GM12865 (cell line): ENCODE results near the gene CIITA.

Source experiments
- DNase-seq: peaks from one replicate; pipeline ENCODE4 v3.0.0; 2010; ENCODE audit warnings: low read depth
- H3K4me3 ChIP-seq: 2 replicates; pipeline ENCODE4 v1.5.1; 2011; ENCODE audit warnings: mild to moderate bottlenecking, low read depth, low read length, control low read depth
- TF ChIP-seq, protein P1 (sequence below): IDR thresholded peaks from 2 replicates; pipeline ENCODE4 v1.5.1; 2011; ENCODE audit warnings: low read length, control low read depth, low read depth, inconsistent platforms; ENCODE audit not compliant: insufficient read depth; ENCODE audit errors: missing control alignments

Gene CIITA

DNA sequence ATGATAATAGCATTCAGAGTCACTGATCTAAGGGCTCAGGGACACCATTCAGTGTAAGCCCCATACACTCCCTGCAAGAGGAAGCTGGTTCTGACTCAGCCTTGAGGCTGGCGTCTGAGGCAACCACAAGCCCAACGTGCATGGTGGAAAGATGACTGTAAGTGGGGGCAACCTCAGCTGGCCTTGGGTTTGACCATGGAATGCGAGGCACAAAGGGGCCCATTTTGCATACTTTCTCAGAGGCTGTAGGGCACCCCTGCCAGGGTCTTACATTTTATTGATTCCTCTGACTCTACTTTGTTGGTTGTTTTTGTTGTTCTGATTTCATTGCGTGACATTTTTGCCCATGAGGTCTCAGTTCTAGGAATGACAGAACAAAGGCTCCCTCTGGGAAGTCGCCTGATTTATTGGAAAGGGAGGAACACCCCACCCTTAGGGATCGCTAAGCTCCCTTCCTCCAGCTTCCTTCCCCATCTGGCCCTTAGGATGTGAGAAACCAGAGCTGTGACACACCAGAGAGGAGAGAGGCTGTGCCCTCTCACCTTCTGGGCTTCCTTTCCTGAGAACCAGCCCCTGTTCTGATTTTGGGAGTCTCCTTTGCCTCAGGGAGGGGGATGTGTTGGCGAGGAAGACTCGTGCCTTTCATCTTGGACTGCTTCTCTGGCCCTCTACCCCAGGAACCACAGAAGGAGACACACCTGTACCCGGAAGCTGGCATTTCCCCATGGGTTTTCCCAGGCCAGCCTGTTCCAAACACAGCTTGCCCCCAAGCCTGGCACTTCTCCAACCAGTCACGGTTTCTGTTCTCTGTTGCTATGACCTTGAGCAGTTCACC, 5.6 kb upstream of the CIITA start:
- DNase-seq, result peak; percentile 92
- TF ChIP-seq, protein P1, sequence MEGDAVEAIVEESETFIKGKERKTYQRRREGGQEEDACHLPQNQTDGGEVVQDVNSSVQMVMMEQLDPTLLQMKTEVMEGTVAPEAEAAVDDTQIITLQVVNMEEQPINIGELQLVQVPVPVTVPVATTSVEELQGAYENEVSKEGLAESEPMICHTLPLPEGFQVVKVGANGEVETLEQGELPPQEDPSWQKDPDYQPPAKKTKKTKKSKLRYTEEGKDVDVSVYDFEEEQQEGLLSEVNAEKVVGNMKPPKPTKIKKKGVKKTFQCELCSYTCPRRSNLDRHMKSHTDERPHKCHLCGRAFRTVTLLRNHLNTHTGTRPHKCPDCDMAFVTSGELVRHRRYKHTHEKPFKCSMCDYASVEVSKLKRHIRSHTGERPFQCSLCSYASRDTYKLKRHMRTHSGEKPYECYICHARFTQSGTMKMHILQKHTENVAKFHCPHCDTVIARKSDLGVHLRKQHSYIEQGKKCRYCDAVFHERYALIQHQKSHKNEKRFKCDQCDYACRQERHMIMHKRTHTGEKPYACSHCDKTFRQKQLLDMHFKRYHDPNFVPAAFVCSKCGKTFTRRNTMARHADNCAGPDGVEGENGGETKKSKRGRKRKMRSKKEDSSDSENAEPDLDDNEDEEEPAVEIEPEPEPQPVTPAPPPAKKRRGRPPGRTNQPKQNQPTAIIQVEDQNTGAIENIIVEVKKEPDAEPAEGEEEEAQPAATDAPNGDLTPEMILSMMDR, result no peak
- H3K4me3 ChIP-seq, result no peak overlapping the region

DNA sequence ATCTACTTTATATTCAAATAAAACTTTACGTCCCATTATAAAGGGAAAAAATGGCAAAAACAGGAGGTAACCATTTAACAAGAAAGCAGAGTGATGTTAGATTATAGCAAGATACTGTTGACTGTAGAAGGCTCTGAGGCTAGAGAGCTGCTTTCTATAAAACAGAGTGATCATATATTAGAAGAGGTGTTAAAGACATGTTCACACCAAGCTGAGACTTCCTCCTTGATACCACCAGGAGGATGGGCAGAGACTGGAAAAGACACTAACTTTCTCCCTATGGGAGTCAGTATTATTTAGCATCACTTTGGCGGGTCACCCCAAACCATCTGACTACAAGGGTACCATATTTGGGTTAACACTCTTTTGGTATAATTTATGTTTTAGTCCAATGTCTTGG, 687 bp upstream of the CIITA start:
- peak overlapping the region; percentile 5; the same call in 1 of the 2 replicates for H3K4me3 ChIP-seq
- TF ChIP-seq, protein P1, result no peak
- peak; percentile 26 for DNase-seq

DNA sequence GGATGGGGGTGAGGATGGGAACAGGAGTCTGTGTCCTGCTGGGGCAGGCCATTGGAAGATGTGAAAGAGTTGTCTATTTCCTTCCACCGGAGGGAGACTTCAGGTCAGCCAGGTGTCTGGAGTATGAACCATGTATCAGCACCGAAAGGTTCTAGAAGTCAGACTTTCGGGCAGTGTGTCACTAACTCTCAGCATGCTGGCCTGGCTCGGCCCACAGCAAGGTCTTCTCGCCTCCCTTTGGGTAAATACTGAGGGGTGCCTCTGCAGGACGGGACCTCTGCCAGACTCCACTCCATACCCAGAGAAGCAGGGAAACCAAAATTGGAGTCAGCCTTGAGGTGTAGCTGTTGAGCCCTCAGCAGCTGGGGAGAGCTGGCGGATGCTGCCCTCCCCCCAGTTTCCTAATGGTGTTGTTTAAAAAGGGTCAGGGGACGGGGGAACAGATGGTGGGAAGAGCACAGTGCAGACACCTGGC, 507 bp downstream of the CIITA start:
- H3K4me3 ChIP-seq, result peak overlapping the region; percentile 66
- TF ChIP-seq, protein P1, result no peak
- peak; percentile 76 for DNase-seq

DNA sequence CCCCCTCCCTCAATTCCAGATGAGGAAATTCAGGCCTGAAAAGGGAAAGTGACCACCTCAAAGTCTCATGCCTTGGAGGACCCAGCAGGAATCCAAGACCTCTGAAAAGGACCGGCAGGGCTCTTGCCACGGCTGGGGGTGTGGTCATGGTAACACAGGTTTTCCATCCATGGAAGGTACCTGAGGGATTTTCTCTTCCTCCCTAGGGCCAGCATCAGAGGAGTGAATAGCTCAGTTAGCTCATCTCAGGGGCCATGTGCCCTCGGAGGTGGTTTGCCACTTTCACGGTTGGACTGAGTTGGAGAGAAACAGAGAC, 1.3 kb downstream of the CIITA start:
- peak overlapping the region; percentile 66 for H3K4me3 ChIP-seq

DNA sequence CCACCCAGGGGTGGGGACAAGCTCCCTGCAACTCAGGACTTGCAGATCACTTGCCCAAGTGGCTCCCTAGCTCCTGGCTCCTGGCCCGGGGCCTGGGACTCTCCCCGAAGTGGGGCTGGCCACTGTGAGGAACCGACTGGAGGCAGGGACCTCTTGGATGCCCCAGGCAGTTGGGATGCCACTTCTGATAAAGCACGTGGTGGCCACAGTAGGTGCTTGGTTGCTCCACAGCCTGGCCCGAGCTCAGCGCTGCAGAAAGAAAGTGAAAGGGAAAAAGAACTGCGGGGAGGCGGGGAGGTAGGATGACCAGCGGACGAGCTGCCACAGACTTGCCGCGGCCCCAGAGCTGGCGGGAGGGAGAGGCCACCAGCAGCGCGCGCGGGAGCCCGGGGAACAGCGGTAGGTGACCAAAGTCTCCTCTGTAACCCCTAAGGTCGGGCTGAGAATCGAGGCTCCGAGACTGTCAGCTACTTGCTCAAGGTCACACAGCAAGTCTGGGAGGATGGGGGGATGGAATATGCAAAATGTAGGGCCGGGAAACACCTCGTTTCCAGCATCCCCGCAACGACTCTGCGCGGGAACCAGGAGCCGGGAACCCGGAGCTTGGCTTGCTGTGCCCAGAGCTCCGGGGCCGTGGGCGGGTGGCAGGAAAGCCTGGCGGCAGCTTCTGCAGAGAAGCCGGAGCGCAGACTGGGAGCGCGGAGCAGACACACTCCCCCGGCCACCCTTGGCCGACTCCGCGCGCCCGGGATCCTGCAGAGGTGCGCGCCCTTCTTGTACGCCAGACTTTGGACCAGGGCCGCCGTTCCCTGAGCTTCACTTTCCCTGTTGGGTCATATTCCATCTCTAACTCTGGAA, 1.9 kb downstream of the CIITA start:
- H3K4me3 ChIP-seq, result peak overlapping the region; percentile 66
- DNase-seq, result peak; percentile 81
- TF ChIP-seq, protein P1, result no peak

More for the DNA sequence above, 1.3 kb downstream of the CIITA start:
- TF ChIP-seq, protein P1, result no peak
- DNase-seq, result no peak

DNA sequence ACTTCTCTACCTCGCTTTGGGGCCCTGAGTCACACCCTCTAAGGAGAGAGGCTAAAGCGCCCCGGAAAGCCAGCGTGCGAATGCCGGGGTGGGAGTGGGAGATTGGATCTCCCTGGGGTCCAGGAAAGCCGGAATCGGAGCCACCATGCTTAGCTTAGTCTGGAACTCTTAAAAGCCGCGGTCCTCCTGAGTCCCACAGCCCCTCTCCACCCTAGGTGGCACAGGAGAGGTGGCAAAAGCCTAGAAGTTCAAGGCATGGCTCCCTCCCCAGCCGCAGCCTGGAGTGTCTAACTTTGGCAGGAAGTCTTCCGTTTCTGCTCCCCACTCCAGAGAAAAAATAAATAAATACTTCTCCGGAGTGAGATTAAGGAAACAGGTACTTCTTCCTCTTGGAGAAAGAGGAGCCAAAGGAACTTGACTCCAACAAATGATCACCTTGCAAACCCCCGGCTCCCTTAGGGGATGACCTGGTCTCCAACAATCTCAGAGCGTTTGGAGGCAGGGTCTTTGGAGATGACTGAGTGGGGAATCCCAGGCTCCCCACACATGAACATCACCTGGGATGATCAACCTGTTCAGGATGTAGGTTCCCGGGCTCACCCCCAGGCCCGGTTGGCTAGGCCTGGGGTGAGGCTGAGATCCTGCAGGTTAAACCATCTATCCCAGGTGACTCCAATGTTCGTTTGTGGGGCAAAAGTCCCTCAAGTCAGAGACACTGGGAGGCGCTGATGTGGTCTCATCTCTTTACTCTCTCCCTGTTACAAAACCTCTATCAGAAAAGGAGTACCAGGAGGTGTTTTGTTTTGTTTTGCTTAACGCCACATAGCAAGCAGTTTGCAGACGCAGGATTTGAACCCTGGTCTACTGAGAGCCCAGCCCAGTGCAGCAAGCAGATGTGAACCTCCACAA, 2.9 kb downstream of the CIITA start:
- peak; percentile 37 for DNase-seq
- H3K4me3 ChIP-seq, result peak overlapping the region; percentile 66
- TF ChIP-seq, protein P1, result no peak
